ENCODE data around the gene NFXL1.

Gene NFXL1

GRCh38 chr4:47882228-47882627, 32.2 kb downstream of the NFXL1 start:
- no peak for DNase-seq (ENCODE audit: low spot score)

- DNase-seq (ENCODE audit: low spot score): no peak
Observed at GRCh38 chr4:47879458-47879857, 34.9 kb downstream of the NFXL1 start.

- DNase-seq (ENCODE audit: low spot score): no peak
Observed at GRCh38 chr4:47876784-47877546, 37.4 kb downstream of the NFXL1 start.

GRCh38 chr4:47876310-47876709, 38.1 kb downstream of the NFXL1 start:
- DNase-seq (ENCODE audit: low spot score): no peak

GRCh38 chr4:47873877-47874541, 40.4 kb downstream of the NFXL1 start:
- no peak for DNase-seq (ENCODE audit: low spot score)

GRCh38 chr4:47863486-47863885, 50.9 kb downstream of the NFXL1 start:
- DNase-seq (ENCODE audit: low spot score): no peak

- DNase-seq (ENCODE audit: low spot score): no peak
Observed at GRCh38 chr4:47862297-47862696, 52.1 kb downstream of the NFXL1 start.

GRCh38 chr4:47860305-47860704, 54.1 kb downstream of the NFXL1 start:
- DNase-seq (ENCODE audit: low spot score): no peak

GRCh38 chr4:47858006-47858405, 56.4 kb downstream of the NFXL1 start:
- no peak for DNase-seq (ENCODE audit: low spot score)

- no peak for DNase-seq (ENCODE audit: low spot score)
Observed at GRCh38 chr4:47856713-47857112, 57.7 kb downstream of the NFXL1 start.

- no peak for DNase-seq (ENCODE audit: low spot score)
Observed at GRCh38 chr4:47855350-47855749, 59.0 kb downstream of the NFXL1 start.

- no peak for DNase-seq (ENCODE audit: low spot score)
Observed at GRCh38 chr4:47852136-47852535, 62.2 kb downstream of the NFXL1 start.

- DNase-seq (ENCODE audit: low spot score): no peak
Observed at GRCh38 chr4:47849466-47849865, 64.9 kb downstream of the NFXL1 start.

GRCh38 chr4:47848041-47848440, 66.3 kb downstream of the NFXL1 start:
- DNase-seq (ENCODE audit: low spot score): no peak

- DNase-seq (ENCODE audit: low spot score): no peak
Observed at GRCh38 chr4:47842985-47843384, 71.4 kb downstream of the NFXL1 start.

- no peak for DNase-seq (ENCODE audit: low spot score)
Observed at GRCh38 chr4:47840291-47840690, 74.1 kb downstream of the NFXL1 start.

- DNase-seq (ENCODE audit: low spot score): no peak
Observed at GRCh38 chr4:47839259-47839658, 75.1 kb downstream of the NFXL1 start.

GRCh38 chr4:47838445-47838844, 75.9 kb downstream of the NFXL1 start:
- DNase-seq (ENCODE audit: low spot score): no peak

GRCh38 chr4:47837908-47838294, 76.5 kb downstream of the NFXL1 start, which contains the start of gene CORIN:
Gene CORIN (minus strand): TSS chr4:47838067. CDS start chr4:47837949, 118 bp downstream.
- no peak for DNase-seq (ENCODE audit: low spot score)

GRCh38 chr4:47837094-47837907, 77.1 kb downstream of the NFXL1 start:
- DNase-seq (ENCODE audit: low spot score): peak; percentile 80

GRCh38 chr4:47836641-47837093, 77.7 kb downstream of the NFXL1 start:
- DNase-seq (ENCODE audit: low spot score): peak; percentile 88

GRCh38 chr4:47835494-47835893, 78.9 kb downstream of the NFXL1 start:
- no peak for DNase-seq (ENCODE audit: low spot score)
